ENCODE data around the gene MYO5B. TPM values are rescaled to one million over a fixed set of nuclear protein-coding genes. Genes with fewer than 3 reads are reported as not detected.

Gene MYO5B
- total RNA-seq, 4 donors from 2014 or later = 32.0 to 63.3 (median 46.8) TPM

DNA sequence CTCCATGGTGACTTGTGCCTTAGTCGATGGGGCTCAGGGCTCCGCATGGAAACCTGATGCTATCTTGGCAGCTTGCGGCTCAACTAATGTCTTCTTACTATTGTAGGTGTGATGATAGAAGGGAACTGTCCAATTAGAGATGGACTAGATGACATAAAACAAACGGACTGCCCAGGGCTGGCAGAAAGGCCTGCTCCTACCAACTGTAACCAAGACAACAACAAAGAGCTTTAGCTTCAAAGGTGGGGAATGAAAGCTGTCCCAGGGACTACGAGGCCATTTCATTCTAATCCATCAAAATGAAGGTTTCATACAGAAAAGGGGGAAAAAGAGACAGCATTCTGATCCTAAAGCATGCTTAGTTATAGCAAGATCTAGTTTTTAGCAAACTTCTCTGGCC lies 194.7 kb downstream of the MYO5B start:
- Histone ChIP-seq H3K27me3 (peaks cover 0 to 3% (median 0%) of the 10 kb centered on the region in 4 donors), H3K36me3 (peaks cover 0 to 8% (median 0%) of the 10 kb centered on the region in 3 donors), H3K27ac (no peak overlapping the region), H3K4me3 (no peak overlapping the region), H3K9me3 (no peaks in the 10 kb centered on the region), H3K4me1 (no peaks in the 10 kb centered on the region)
- no peak for DNase-seq
- WGBS, 2 donors = 86 to 93% methylated on average over 5 of the region's 5 CpGs
- intact Hi-C loops (cut with DNase I) = no loop called here
- TF ChIP-seq CTCF (IDR thresholded peaks at IDR 0.05) (no peak), POLR2A (IDR thresholded peaks at IDR 0.05) (no peak)

- Histone ChIP-seq H3K9me3 (no peaks in the 10 kb centered on the region), H3K27ac (no peak overlapping the region), H3K36me3 (peaks cover 0 to 8% (median 0%) of the 10 kb centered on the region in 3 donors), H3K4me1 (no peaks in the 10 kb centered on the region), H3K4me3 (no peak overlapping the region), H3K27me3 (peaks cover 0 to 3% (median 0%) of the 10 kb centered on the region in 4 donors)
- intact Hi-C loops (cut with DNase I) = no loop called here
- 88 to 89% methylated on average over 6 of the region's 6 CpGs for WGBS, 2 donors
- TF ChIP-seq POLR2A (IDR thresholded peaks at IDR 0.05) (no peak), CTCF (IDR thresholded peaks at IDR 0.05) (no peak)
- no peak for DNase-seq
Observed at GRCh38 chr18:49999128-49999527, 195.8 kb downstream of the MYO5B start.

GRCh38 chr18:49997558-49997957 lies 197.4 kb downstream of the MYO5B start:
- no peak for DNase-seq
- H3K4me1 ChIP-seq = no peaks in the 10 kb centered on the region
- no peak for TF ChIP-seq POLR2A (IDR thresholded peaks at IDR 0.05)
- no peak for TF ChIP-seq CTCF (IDR thresholded peaks at IDR 0.05)
- intact Hi-C loops (cut with DNase I) = no loop called here
- WGBS, 2 donors = 56 to 71% methylated on average over 4 to 6 of the region's 6 CpGs
- no peak overlapping the region for H3K4me3 ChIP-seq
- no peaks in the 10 kb centered on the region for H3K9me3 ChIP-seq
- peaks cover 0 to 8% (median 0%) of the 10 kb centered on the region in 3 donors for H3K36me3 ChIP-seq
- H3K27ac ChIP-seq = no peak overlapping the region
- H3K27me3 ChIP-seq = no peaks in the 10 kb centered on the region

GRCh38 chr18:49994410-49994809 lies 200.5 kb downstream of the MYO5B start:
- H3K4me1 ChIP-seq = no peaks in the 10 kb centered on the region
- intact Hi-C loops (cut with DNase I) = no loop called here
- H3K27me3 ChIP-seq = no peaks in the 10 kb centered on the region
- DNase-seq = no peak
- 90 to 91% methylated on average over 4 of the region's 4 CpGs for WGBS, 2 donors
- H3K9me3 ChIP-seq = no peaks in the 10 kb centered on the region
- H3K36me3 ChIP-seq = peaks cover 0 to 10% (median 0%) of the 10 kb centered on the region in 3 donors
- no peak overlapping the region for H3K4me3 ChIP-seq
- TF ChIP-seq CTCF (IDR thresholded peaks at IDR 0.05) (no peak), POLR2A (IDR thresholded peaks at IDR 0.05) (no peak)
- H3K27ac ChIP-seq = no peak overlapping the region

GRCh38 chr18:49993299-49993698 lies 201.6 kb downstream of the MYO5B start:
- intact Hi-C loops (cut with DNase I) = no loop called here
- Histone ChIP-seq H3K36me3 (peaks cover 0 to 20% (median 0%) of the 10 kb centered on the region in 3 donors), H3K4me3 (no peak overlapping the region), H3K9me3 (no peaks in the 10 kb centered on the region), H3K4me1 (no peaks in the 10 kb centered on the region), H3K27me3 (no peaks in the 10 kb centered on the region), H3K27ac (no peak overlapping the region)
- 83 to 95% methylated on average over 6 of the region's 6 CpGs for WGBS, 2 donors
- DNase-seq = no peak
- no peak for TF ChIP-seq CTCF (IDR thresholded peaks at IDR 0.05)
- TF ChIP-seq POLR2A (IDR thresholded peaks at IDR 0.05) = no peak

All from esophagus squamous epithelium (tissue), 5 donors.